Measurements from ENCODE around the gene PRKCI.

The PRKCI gene

GRCh38 chr3:170228093-170228766 is 6.0 kb downstream of the PRKCI start:
- Mint-ChIP-seq H3K27ac (peak overlapping the region in 1 of 3 experiments; percentile 9), H3K4me1 (peaks cover 44% of the 10 kb centered on the region), H3K4me3 (no peak overlapping the region), H3K27me3 (ENCODE audit: low read depth) (no peaks in the 10 kb centered on the region), H3K36me3 (ENCODE audit: low read depth) (peaks cover 7% of the 10 kb centered on the region), H3K9me3 (no peaks in the 10 kb centered on the region)
- TF ChIP-seq CTCF (IDR thresholded peaks at IDR 0.05; ENCODE audit: unreplicated experiment in 3 of 3) = no peak

GRCh38 chr3:170232266-170232665 is 10.0 kb downstream of the PRKCI start:
- H3K27ac Mint-ChIP-seq = peak overlapping the region in 2 of 3 experiments; percentile 33 to 46
- no peaks in the 10 kb centered on the region for H3K27me3 Mint-ChIP-seq (ENCODE audit: low read depth)
- TF ChIP-seq CTCF (IDR thresholded peaks at IDR 0.05; ENCODE audit: unreplicated experiment in 3 of 3) = no peak
- no peak overlapping the region for H3K4me3 Mint-ChIP-seq
- no peaks in the 10 kb centered on the region for H3K9me3 Mint-ChIP-seq
- peaks cover 13% of the 10 kb centered on the region for H3K4me1 Mint-ChIP-seq
- peaks cover 17% of the 10 kb centered on the region for H3K36me3 Mint-ChIP-seq (ENCODE audit: low read depth)

- no peaks in the 10 kb centered on the region for H3K27me3 Mint-ChIP-seq (ENCODE audit: low read depth)
- H3K4me3 Mint-ChIP-seq = no peak overlapping the region
- peak overlapping the region in 2 of 3 experiments; percentile 43 to 90 for H3K27ac Mint-ChIP-seq
- H3K4me1 Mint-ChIP-seq = peaks cover 5% of the 10 kb centered on the region
- H3K9me3 Mint-ChIP-seq = no peaks in the 10 kb centered on the region
- TF ChIP-seq CTCF (IDR thresholded peaks at IDR 0.05; ENCODE audit: unreplicated experiment in 3 of 3) = no peak
- peaks cover 17% of the 10 kb centered on the region for H3K36me3 Mint-ChIP-seq (ENCODE audit: low read depth)
Measured at GRCh38 chr3:170233530-170233929, 11.3 kb downstream of the PRKCI start.

- no peaks in the 10 kb centered on the region for H3K9me3 Mint-ChIP-seq
- TF ChIP-seq CTCF (IDR thresholded peaks at IDR 0.05; ENCODE audit: unreplicated experiment in 3 of 3) = no peak
- no peak overlapping the region for H3K4me3 Mint-ChIP-seq
- H3K36me3 Mint-ChIP-seq (ENCODE audit: low read depth) = peaks cover 41% of the 10 kb centered on the region
- H3K27me3 Mint-ChIP-seq (ENCODE audit: low read depth) = no peaks in the 10 kb centered on the region
- no peaks in the 10 kb centered on the region for H3K4me1 Mint-ChIP-seq
- peak overlapping the region in 1 of 3 experiments; percentile 51 for H3K27ac Mint-ChIP-seq
Measured at GRCh38 chr3:170240142-170240541, 17.9 kb downstream of the PRKCI start.

GRCh38 chr3:170240671-170241070 is 18.4 kb downstream of the PRKCI start:
- no peak overlapping the region for H3K4me3 Mint-ChIP-seq
- peak overlapping the region in 1 of 3 experiments; percentile 51 for H3K27ac Mint-ChIP-seq
- H3K4me1 Mint-ChIP-seq = no peaks in the 10 kb centered on the region
- no peaks in the 10 kb centered on the region for H3K9me3 Mint-ChIP-seq
- peaks cover 45% of the 10 kb centered on the region for H3K36me3 Mint-ChIP-seq (ENCODE audit: low read depth)
- H3K27me3 Mint-ChIP-seq (ENCODE audit: low read depth) = no peaks in the 10 kb centered on the region
- TF ChIP-seq CTCF (IDR thresholded peaks at IDR 0.05; ENCODE audit: unreplicated experiment in 3 of 3) = no peak

GRCh38 chr3:170244576-170244975 is 22.4 kb downstream of the PRKCI start:
- H3K27ac Mint-ChIP-seq = peak overlapping the region; percentile 18 to 63 (median 30)
- H3K9me3 Mint-ChIP-seq = no peaks in the 10 kb centered on the region
- TF ChIP-seq CTCF (IDR thresholded peaks at IDR 0.05; ENCODE audit: unreplicated experiment in 3 of 3) = no peak
- no peak overlapping the region for H3K4me3 Mint-ChIP-seq
- peaks cover 48% of the 10 kb centered on the region for H3K36me3 Mint-ChIP-seq (ENCODE audit: low read depth)
- H3K27me3 Mint-ChIP-seq (ENCODE audit: low read depth) = no peaks in the 10 kb centered on the region
- H3K4me1 Mint-ChIP-seq = no peaks in the 10 kb centered on the region
